Retinal pigment epithelial cell (primary cell): ENCODE measurements around the gene TBC1D13.
"Not testable (repeated sequence)": the region's sequence is repeated elsewhere in the genome, so short reads cannot be mapped to it uniquely, and the experiment has no call there.

Experiments used
- DNase-seq: peaks from one replicate; pipeline ENCODE4 v3.0.0-alpha.2; 2010; ENCODE audit warnings: low read depth
- H3K4me3 ChIP-seq: 2 replicates; pipeline ENCODE4 v1.5.1; 2011; ENCODE audit warnings: mild to moderate bottlenecking, low read length, control low read depth, moderate library complexity
- TF ChIP-seq, protein P1 (sequence below): conservative IDR thresholded peaks from 2 replicates; pipeline ENCODE4 v1.5.1; 2011; ENCODE audit warnings: low read depth, low read length, control low read depth, inconsistent platforms

Gene TBC1D13

GRCh38 chr9:128851779-128852600 lies 64.9 kb downstream of the TBC1D13 start:
- H3K4me3 ChIP-seq, DNase-seq: not testable (repeated sequence)
- TF ChIP-seq, protein P1, sequence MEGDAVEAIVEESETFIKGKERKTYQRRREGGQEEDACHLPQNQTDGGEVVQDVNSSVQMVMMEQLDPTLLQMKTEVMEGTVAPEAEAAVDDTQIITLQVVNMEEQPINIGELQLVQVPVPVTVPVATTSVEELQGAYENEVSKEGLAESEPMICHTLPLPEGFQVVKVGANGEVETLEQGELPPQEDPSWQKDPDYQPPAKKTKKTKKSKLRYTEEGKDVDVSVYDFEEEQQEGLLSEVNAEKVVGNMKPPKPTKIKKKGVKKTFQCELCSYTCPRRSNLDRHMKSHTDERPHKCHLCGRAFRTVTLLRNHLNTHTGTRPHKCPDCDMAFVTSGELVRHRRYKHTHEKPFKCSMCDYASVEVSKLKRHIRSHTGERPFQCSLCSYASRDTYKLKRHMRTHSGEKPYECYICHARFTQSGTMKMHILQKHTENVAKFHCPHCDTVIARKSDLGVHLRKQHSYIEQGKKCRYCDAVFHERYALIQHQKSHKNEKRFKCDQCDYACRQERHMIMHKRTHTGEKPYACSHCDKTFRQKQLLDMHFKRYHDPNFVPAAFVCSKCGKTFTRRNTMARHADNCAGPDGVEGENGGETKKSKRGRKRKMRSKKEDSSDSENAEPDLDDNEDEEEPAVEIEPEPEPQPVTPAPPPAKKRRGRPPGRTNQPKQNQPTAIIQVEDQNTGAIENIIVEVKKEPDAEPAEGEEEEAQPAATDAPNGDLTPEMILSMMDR = peak; percentile 27

DNA sequence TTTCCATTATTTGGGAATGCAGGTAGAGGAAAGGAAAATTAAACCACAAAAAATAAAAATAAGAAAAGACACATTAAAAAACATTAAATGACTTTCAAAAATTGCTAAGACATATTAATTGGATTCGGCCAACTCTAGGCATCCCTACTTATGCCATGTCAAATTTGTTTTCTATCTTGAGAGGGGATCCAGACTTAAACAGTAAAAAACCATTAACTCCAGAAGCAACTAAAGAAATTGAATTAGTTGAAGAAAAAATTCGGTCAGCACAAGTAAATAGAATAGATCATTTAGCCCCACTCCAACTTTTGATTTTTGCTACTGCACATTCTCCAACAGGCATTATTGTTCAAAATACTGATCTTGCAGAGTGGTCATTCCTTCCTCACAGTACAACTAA lies 65.6 kb downstream of the TBC1D13 start:
- DNase-seq, H3K4me3 ChIP-seq: not testable (repeated sequence)

GRCh38 chr9:128854454-128854853 lies 67.4 kb downstream of the TBC1D13 start:
- not testable (repeated sequence) for H3K4me3 ChIP-seq, DNase-seq

- not testable (repeated sequence) for DNase-seq, H3K4me3 ChIP-seq
Measured at GRCh38 chr9:128858476-128858875, 71.4 kb downstream of the TBC1D13 start.
